Breast epithelium (tissue), 3 donors: ENCODE data around the gene RIMBP3B.
"Not testable (repeated sequence)": the region's sequence is repeated elsewhere in the genome, so short reads cannot be mapped to it uniquely, and the experiment has no call there.

ENCODE experiments used
- POLR2A ChIP-seq: fragments of 450-650 bp; IDR thresholded peaks from one replicate; pipeline ENCODE4 v1.6.1; 2016; ENCODE audit warnings: antibody characterized with exemption, mild to moderate bottlenecking, moderate library complexity
- POLR2AphosphoS5 ChIP-seq, 3 donors: sonication (generic); formaldehyde crosslinking; IDR thresholded peaks; one replicate each; pipeline ENCODE4 v1.6.1; 2017; ENCODE audit warnings: antibody characterized with exemption in 3 of 3
- TF ChIP-seq, protein P1 (sequence below), 3 donors: fragments of 450-650 bp; IDR thresholded peaks; one replicate each; pipeline ENCODE4 v1.5.1; 2016 to 2017; ENCODE audit warnings: antibody characterized with exemption in 3 of 3, mild to moderate bottlenecking in 3 of 3, moderate library complexity in 3 of 3

DNA sequence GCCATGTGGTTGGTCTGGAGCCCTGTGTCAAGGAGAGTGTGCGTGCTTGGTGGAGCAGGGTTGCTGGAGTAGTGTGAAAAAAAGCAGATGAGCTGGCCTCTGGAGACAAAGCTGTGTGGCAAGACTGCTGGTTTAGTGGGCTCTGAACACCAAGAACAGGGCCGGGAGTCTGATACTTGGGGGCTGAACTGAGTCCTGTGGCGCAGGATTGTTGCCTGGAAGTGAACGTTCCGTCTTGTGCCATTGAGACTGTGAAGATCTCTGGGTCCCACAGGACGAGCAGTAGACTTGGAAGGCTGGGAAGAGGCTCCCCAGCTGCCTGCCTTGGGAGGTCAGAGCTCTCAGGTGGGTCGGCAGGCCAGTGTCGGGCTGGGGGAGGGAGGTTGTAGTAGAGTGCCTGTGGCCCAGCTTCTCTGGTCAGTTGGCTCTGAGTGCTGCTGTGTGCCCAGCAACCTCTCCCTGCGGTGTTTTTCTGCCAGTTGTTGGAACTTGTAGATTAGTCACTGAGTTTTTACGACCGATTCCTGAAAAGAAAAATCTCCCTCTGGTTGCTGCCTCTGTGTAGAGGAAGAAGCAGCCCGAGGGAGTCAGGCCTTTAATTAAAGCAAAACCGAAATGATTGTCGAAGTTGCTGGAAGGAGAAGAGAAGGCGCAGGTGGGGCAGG lies 35.6 kb downstream of the RIMBP3B start:
- not testable (repeated sequence) for TF ChIP-seq POLR2AphosphoS5 (IDR thresholded peaks at IDR 0.05); POLR2A
- TF ChIP-seq, protein P1, sequence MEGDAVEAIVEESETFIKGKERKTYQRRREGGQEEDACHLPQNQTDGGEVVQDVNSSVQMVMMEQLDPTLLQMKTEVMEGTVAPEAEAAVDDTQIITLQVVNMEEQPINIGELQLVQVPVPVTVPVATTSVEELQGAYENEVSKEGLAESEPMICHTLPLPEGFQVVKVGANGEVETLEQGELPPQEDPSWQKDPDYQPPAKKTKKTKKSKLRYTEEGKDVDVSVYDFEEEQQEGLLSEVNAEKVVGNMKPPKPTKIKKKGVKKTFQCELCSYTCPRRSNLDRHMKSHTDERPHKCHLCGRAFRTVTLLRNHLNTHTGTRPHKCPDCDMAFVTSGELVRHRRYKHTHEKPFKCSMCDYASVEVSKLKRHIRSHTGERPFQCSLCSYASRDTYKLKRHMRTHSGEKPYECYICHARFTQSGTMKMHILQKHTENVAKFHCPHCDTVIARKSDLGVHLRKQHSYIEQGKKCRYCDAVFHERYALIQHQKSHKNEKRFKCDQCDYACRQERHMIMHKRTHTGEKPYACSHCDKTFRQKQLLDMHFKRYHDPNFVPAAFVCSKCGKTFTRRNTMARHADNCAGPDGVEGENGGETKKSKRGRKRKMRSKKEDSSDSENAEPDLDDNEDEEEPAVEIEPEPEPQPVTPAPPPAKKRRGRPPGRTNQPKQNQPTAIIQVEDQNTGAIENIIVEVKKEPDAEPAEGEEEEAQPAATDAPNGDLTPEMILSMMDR (IDR thresholded peaks at IDR 0.05) = not testable (repeated sequence)
